ENCODE measurements around the gene ABCB11.

GRCh38 chr2:169069341-169069740, 38.2 kb upstream of the ABCB11 start, which contains the start of gene DHRS9:
- TF ChIP-seq CTCF (IDR thresholded peaks at IDR 0.05; ENCODE audit: low read depth, low read length) (no peak), POLR2A (IDR thresholded peaks at IDR 0.05; ENCODE audit: extremely low read depth, insufficient read length) (no peak)
- TF ChIP-seq, protein P1, sequence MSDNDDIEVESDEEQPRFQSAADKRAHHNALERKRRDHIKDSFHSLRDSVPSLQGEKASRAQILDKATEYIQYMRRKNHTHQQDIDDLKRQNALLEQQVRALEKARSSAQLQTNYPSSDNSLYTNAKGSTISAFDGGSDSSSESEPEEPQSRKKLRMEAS (IDR thresholded peaks at IDR 0.05; ENCODE audit: low read depth, low read length) = peak; percentile 59
